Liver (tissue), 9 donors: ENCODE data around the gene ACTR8. TPM values are rescaled to one million over a fixed set of nuclear protein-coding genes. Genes with fewer than 3 reads are reported as not detected.

Experiments used
- DNase-seq: peaks from one replicate; pipeline ENCODE4 v3.0.0-alpha.2; 2017; ENCODE audit warnings: low spot score
- H3K27ac ChIP-seq, 2 donors: one replicate each; pipeline ENCODE4 v1.7.0; 2013; ENCODE audit warnings: inconsistent platforms in 2 of 2, low read length in 2 of 2, control low read depth in 1 of 2, low read depth in 1 of 2, mild to moderate bottlenecking in 1 of 2
- H3K27me3 ChIP-seq, 4 donors: one replicate each; pipeline versions ENCODE4 v1.6.1 to v1.7.0; 2013; ENCODE audit warnings: low read length in 3 of 4, inconsistent platforms in 1 of 4, mild to moderate bottlenecking in 1 of 4, moderate library complexity in 1 of 4; ENCODE audit not compliant: control insufficient read depth in 4 of 4, insufficient read depth in 4 of 4
- H3K36me3 ChIP-seq, 4 donors: one replicate each; pipeline versions ENCODE4 v1.6.1 to v1.7.0; 2013; ENCODE audit warnings: low read length in 3 of 4, mild to moderate bottlenecking in 3 of 4, low read depth in 1 of 4, moderate library complexity in 1 of 4; ENCODE audit not compliant: control insufficient read depth in 4 of 4, insufficient read depth in 3 of 4
- H3K4me1 ChIP-seq, 4 donors: one replicate each; pipeline versions ENCODE4 v1.6.1 to v1.7.0; 2013; ENCODE audit warnings: low read length in 3 of 4, mild to moderate bottlenecking in 3 of 4, moderate library complexity in 1 of 4; ENCODE audit not compliant: control insufficient read depth in 4 of 4, insufficient read depth in 4 of 4
- H3K4me3 ChIP-seq, 3 donors: one replicate each; pipeline versions ENCODE4 v1.6.1 to v1.7.0; 2013; ENCODE audit warnings: low read length in 3 of 3, control low read depth in 1 of 3, low read depth in 1 of 3, mild to moderate bottlenecking in 1 of 3
- H3K9ac ChIP-seq, 2 donors: one replicate each; pipeline ENCODE4 v1.7.0; 2013; ENCODE audit warnings: low read length in 2 of 2, mild to moderate bottlenecking in 2 of 2, moderate library complexity in 2 of 2, control low read depth in 1 of 2, low read depth in 1 of 2
- H3K9me3 ChIP-seq, 4 donors: one replicate each; pipeline versions ENCODE4 v1.6.1 to v1.7.0; 2013; ENCODE audit warnings: low read length in 3 of 4; ENCODE audit not compliant: control insufficient read depth in 4 of 4
- EGR1 ChIP-seq, 2 donors: IDR thresholded peaks; 2 replicates each; pipeline ENCODE4 v1.6.1; 2016 to 2018; ENCODE audit warnings: antibody characterized with exemption in 2 of 2, low read depth in 2 of 2
- FOXA2 ChIP-seq: IDR thresholded peaks from 2 replicates; pipeline ENCODE4 v1.6.1; 2016; ENCODE audit warnings: antibody characterized with exemption
- GABPA ChIP-seq, 2 donors: IDR thresholded peaks in 1 of 2; conservative IDR thresholded peaks in 1 of 2; 2 replicates each; pipeline ENCODE4 v1.6.1; 2016; ENCODE audit warnings: antibody characterized with exemption in 2 of 2, mild to moderate bottlenecking in 1 of 2, moderate library complexity in 1 of 2
- HNF4A ChIP-seq, 2 donors: conservative IDR thresholded peaks; 2 replicates each; pipeline ENCODE4 v1.6.1; 2016; ENCODE audit warnings: antibody characterized with exemption in 2 of 2, mild to moderate bottlenecking in 2 of 2
- HNF4G ChIP-seq: IDR thresholded peaks from 2 replicates; pipeline ENCODE4 v1.6.1; 2016; ENCODE audit warnings: antibody characterized with exemption
- JUND ChIP-seq, 2 donors: IDR thresholded peaks; 2 replicates each; pipeline ENCODE4 v1.6.1; 2016; ENCODE audit warnings: antibody characterized with exemption in 2 of 2
- NR2F2 ChIP-seq: IDR thresholded peaks from 2 replicates; pipeline ENCODE4 v1.6.1; 2016; ENCODE audit warnings: antibody characterized with exemption
- RAD21 ChIP-seq, 2 donors: IDR thresholded peaks; 2 replicates each; pipeline ENCODE4 v1.6.1; 2016; ENCODE audit warnings: antibody characterized with exemption in 2 of 2, mild to moderate bottlenecking in 2 of 2
- RXRA ChIP-seq, 2 donors: IDR thresholded peaks; 2 replicates each; pipeline ENCODE4 v1.6.1; 2017 to 2018; ENCODE audit warnings: antibody characterized with exemption in 2 of 2, mild to moderate bottlenecking in 1 of 2
- SP1 ChIP-seq: IDR thresholded peaks from 2 replicates; pipeline ENCODE4 v1.6.1; 2018; ENCODE audit warnings: antibody characterized with exemption, mild to moderate bottlenecking
- TAF1 ChIP-seq: conservative IDR thresholded peaks from 2 replicates; pipeline ENCODE4 v1.6.1; 2016; ENCODE audit warnings: antibody characterized with exemption, mild to moderate bottlenecking
- YY1 ChIP-seq: IDR thresholded peaks from 2 replicates; pipeline ENCODE4 v1.6.1; 2016; ENCODE audit warnings: antibody characterized with exemption, mild to moderate bottlenecking
- WGBS: extraction: QIAGEN DNeasy Blood & Tissue Kit; methylation state at CpG from one replicate; pipeline ENCODE4 v1.1.7; 2013; 5-methylcytosine and 5-hydroxymethylcytosine counted together
- polyA plus RNA-seq, 2 donors: library from polyadenylated mRNA; stranded (reverse) in 1 of 2; unstranded in 1 of 2; fragments of 200-250 nt in 1 of 2; fragments of >200 nt in 1 of 2; fragmentation: Nextera tagmentation in 1 of 2; extraction: Ambion mirVana in 1 of 2; gene quantifications; one replicate each; pipeline versions ENCODE4 v1.2.1 to v1.2.3, GENCODE V29; 2013 to 2015
- total RNA-seq, 2 donors: library from RNA; depleted of rRNA; stranded (reverse); fragments of >200 nt; gene quantifications; one replicate each; pipeline ENCODE4 v1.2.3, GENCODE V29; 2014
- TF ChIP-seq, protein P1 (sequence below): fragments of 150-350 bp; IDR thresholded peaks from 2 replicates; pipeline ENCODE4 v1.5.1; 2017; ENCODE audit warnings: improper control_type of control experiment, low read depth, low read length; ENCODE audit not compliant: missing input control
- TF ChIP-seq, protein P2 (sequence below): IDR thresholded peaks from 2 replicates; pipeline ENCODE4 v1.6.1; 2016; ENCODE audit warnings: antibody characterized with exemption
- TF ChIP-seq, protein P3 (sequence below): IDR thresholded peaks from 2 replicates; pipeline ENCODE4 v1.6.1; 2016; ENCODE audit warnings: antibody characterized with exemption
- TF ChIP-seq, protein P4 (sequence below): IDR thresholded peaks from 2 replicates; pipeline ENCODE4 v1.6.1; 2016; ENCODE audit warnings: antibody characterized with exemption
- TF ChIP-seq, protein P5 (sequence below): IDR thresholded peaks from 2 replicates; pipeline ENCODE4 v1.6.1; 2016; ENCODE audit warnings: antibody characterized with exemption, mild to moderate bottlenecking
- donor health status: healthy.
- donor health status: healthy.
- donor health status: healthy.
- donor health status: healthy.
- donor health status: healthy.

The ACTR8 gene
- total and polyA plus RNA-seq, 4 donors, result 3.2 to 16.7 (median 7.7) TPM

DNA sequence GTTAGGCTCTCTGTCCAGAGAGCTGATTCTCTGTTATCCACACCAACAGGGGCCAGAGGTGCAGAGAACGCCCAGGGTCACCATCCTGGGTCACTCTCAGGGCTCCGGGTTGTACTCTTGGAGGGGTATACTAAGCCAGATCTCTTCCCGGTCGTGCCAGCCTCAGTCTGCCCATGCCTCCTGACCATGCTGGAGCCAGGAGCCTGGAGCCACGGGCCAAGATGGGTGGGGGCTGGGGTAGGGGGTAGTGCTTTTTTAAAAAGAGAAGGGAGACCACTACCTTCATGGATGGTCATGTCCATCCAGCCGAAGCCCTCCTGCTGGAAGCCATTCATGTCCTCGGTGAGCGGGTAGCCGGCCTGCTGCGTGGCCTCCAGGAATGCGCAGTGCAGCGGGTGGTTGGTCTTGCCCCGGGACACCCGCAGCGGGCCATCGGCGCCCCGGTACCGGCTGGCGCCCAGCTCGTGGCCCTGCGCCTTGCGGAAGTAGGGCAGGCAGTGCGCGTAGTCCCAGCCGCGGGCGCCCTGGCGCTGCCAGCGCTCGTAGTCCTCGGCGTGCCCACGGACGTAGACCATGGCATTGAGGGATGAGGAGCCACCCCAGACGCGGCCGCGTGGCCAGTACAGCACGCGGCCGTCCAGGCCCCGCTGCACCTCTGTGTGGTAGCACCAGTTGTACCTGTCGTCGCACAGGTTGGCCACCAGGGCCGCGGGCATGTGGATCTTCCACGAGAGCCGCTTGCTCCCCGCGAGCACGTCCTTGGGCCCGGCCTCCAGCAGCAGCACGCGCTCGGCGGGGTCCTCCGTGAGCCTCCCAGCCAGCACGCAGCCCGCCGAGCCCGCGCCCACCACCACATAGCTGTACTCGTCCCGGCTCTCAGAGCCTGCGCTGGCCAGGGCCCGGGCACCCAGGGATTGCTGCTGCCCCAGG lies 58.7 kb downstream of the ACTR8 start:
- no peak for DNase-seq
- peaks cover 6 to 45% (median 27%) of the 10 kb centered on the region in 4 donors for H3K36me3 ChIP-seq
- H3K4me1 ChIP-seq, result peaks cover 0 to 7% (median 0%) of the 10 kb centered on the region in 4 donors
- H3K9me3 ChIP-seq, result no peaks in the 10 kb centered on the region
- H3K27ac ChIP-seq, result no peak overlapping the region
- TF ChIP-seq FOXA2 (no peak), HNF4G (no peak), GABPA (IDR thresholded peaks at IDR 0.05 in 1 of 2, conservative IDR thresholded peaks at IDR 0.05 in 1 of 2) (no peak), RAD21 (IDR thresholded peaks at IDR 0.05) (no peak), JUND (IDR thresholded peaks at IDR 0.05) (no peak), RXRA (IDR thresholded peaks at IDR 0.05) (no peak), SP1 (no peak), YY1 (no peak), NR2F2 (no peak), HNF4A (conservative IDR thresholded peaks at IDR 0.05) (no peak), EGR1 (IDR thresholded peaks at IDR 0.05; ENCODE audit: low read depth in 2 of 2) (no peak), TAF1 (no peak)
- TF ChIP-seq, protein P1, sequence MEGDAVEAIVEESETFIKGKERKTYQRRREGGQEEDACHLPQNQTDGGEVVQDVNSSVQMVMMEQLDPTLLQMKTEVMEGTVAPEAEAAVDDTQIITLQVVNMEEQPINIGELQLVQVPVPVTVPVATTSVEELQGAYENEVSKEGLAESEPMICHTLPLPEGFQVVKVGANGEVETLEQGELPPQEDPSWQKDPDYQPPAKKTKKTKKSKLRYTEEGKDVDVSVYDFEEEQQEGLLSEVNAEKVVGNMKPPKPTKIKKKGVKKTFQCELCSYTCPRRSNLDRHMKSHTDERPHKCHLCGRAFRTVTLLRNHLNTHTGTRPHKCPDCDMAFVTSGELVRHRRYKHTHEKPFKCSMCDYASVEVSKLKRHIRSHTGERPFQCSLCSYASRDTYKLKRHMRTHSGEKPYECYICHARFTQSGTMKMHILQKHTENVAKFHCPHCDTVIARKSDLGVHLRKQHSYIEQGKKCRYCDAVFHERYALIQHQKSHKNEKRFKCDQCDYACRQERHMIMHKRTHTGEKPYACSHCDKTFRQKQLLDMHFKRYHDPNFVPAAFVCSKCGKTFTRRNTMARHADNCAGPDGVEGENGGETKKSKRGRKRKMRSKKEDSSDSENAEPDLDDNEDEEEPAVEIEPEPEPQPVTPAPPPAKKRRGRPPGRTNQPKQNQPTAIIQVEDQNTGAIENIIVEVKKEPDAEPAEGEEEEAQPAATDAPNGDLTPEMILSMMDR, result no peak
- TF ChIP-seq, protein P2, sequence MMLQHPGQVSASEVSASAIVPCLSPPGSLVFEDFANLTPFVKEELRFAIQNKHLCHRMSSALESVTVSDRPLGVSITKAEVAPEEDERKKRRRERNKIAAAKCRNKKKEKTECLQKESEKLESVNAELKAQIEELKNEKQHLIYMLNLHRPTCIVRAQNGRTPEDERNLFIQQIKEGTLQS, result no peak
- TF ChIP-seq, protein P3, sequence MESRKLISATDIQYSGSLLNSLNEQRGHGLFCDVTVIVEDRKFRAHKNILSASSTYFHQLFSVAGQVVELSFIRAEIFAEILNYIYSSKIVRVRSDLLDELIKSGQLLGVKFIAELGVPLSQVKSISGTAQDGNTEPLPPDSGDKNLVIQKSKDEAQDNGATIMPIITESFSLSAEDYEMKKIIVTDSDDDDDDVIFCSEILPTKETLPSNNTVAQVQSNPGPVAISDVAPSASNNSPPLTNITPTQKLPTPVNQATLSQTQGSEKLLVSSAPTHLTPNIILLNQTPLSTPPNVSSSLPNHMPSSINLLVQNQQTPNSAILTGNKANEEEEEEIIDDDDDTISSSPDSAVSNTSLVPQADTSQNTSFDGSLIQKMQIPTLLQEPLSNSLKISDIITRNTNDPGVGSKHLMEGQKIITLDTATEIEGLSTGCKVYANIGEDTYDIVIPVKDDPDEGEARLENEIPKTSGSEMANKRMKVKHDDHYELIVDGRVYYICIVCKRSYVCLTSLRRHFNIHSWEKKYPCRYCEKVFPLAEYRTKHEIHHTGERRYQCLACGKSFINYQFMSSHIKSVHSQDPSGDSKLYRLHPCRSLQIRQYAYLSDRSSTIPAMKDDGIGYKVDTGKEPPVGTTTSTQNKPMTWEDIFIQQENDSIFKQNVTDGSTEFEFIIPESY, result no peak
- TF ChIP-seq, protein P4, sequence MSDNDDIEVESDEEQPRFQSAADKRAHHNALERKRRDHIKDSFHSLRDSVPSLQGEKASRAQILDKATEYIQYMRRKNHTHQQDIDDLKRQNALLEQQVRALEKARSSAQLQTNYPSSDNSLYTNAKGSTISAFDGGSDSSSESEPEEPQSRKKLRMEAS, result no peak
- TF ChIP-seq, protein P5, sequence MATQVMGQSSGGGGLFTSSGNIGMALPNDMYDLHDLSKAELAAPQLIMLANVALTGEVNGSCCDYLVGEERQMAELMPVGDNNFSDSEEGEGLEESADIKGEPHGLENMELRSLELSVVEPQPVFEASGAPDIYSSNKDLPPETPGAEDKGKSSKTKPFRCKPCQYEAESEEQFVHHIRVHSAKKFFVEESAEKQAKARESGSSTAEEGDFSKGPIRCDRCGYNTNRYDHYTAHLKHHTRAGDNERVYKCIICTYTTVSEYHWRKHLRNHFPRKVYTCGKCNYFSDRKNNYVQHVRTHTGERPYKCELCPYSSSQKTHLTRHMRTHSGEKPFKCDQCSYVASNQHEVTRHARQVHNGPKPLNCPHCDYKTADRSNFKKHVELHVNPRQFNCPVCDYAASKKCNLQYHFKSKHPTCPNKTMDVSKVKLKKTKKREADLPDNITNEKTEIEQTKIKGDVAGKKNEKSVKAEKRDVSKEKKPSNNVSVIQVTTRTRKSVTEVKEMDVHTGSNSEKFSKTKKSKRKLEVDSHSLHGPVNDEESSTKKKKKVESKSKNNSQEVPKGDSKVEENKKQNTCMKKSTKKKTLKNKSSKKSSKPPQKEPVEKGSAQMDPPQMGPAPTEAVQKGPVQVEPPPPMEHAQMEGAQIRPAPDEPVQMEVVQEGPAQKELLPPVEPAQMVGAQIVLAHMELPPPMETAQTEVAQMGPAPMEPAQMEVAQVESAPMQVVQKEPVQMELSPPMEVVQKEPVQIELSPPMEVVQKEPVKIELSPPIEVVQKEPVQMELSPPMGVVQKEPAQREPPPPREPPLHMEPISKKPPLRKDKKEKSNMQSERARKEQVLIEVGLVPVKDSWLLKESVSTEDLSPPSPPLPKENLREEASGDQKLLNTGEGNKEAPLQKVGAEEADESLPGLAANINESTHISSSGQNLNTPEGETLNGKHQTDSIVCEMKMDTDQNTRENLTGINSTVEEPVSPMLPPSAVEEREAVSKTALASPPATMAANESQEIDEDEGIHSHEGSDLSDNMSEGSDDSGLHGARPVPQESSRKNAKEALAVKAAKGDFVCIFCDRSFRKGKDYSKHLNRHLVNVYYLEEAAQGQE, result no peak
- H3K27me3 ChIP-seq, result no peaks in the 10 kb centered on the region
- H3K4me3 ChIP-seq, result no peak overlapping the region
- 98% methylated on average over 67 of the region's 67 CpGs for whole genome bisulfite sequencing
- H3K9ac ChIP-seq, result no peak overlapping the region
